GM19193 (cell line): ENCODE measurements around the gene MYH14.

Experiments used
- POLR2A ChIP-seq: IDR thresholded peaks from 4 replicates; pipeline ENCODE4 v1.6.1; 2011; ENCODE audit not compliant: insufficient read depth, insufficient read length; ENCODE audit errors: extremely low read depth

Gene MYH14

GRCh38 chr19:50204811-50205675 lies 1.6 kb downstream of the MYH14 start:
- TF ChIP-seq POLR2A = no peak

GRCh38 chr19:50205681-50206138 lies 2.3 kb downstream of the MYH14 start:
- no peak for TF ChIP-seq POLR2A

GRCh38 chr19:50206191-50206590 lies 2.8 kb downstream of the MYH14 start:
- TF ChIP-seq POLR2A = no peak

- TF ChIP-seq POLR2A = no peak
These were observed 4.3 kb downstream of the MYH14 start for GRCh38 chr19:50207730-50208129.

GRCh38 chr19:50209131-50209530 lies 5.7 kb downstream of the MYH14 start:
- no peak for TF ChIP-seq POLR2A

- no peak for TF ChIP-seq POLR2A
These were observed 7.0 kb downstream of the MYH14 start for GRCh38 chr19:50210425-50210824.

- TF ChIP-seq POLR2A = no peak
These were observed 10.5 kb downstream of the MYH14 start for GRCh38 chr19:50213925-50214324.

- TF ChIP-seq POLR2A = no peak
These were observed 11.5 kb downstream of the MYH14 start for GRCh38 chr19:50214699-50215543.

- no peak for TF ChIP-seq POLR2A
These were observed 12.4 kb downstream of the MYH14 start for GRCh38 chr19:50215820-50216219.

GRCh38 chr19:50221087-50221486 lies 17.7 kb downstream of the MYH14 start:
- TF ChIP-seq POLR2A = no peak

GRCh38 chr19:50222691-50223438 lies 19.4 kb downstream of the MYH14 start:
- TF ChIP-seq POLR2A = no peak

GRCh38 chr19:50223439-50223716 lies 20.0 kb downstream of the MYH14 start:
- TF ChIP-seq POLR2A = no peak

GRCh38 chr19:50224986-50225747 lies 21.7 kb downstream of the MYH14 start:
- TF ChIP-seq POLR2A = no peak

GRCh38 chr19:50226536-50226935 lies 23.1 kb downstream of the MYH14 start:
- no peak for TF ChIP-seq POLR2A
